ENCODE data around the gene CHGA. TPM values are rescaled to one million over a fixed set of nuclear protein-coding genes. Genes with fewer than 3 reads are reported as not detected.

Gene CHGA
- polyA plus RNA-seq, 3 donors, result 0.08 TPM; not detected in 2

DNA sequence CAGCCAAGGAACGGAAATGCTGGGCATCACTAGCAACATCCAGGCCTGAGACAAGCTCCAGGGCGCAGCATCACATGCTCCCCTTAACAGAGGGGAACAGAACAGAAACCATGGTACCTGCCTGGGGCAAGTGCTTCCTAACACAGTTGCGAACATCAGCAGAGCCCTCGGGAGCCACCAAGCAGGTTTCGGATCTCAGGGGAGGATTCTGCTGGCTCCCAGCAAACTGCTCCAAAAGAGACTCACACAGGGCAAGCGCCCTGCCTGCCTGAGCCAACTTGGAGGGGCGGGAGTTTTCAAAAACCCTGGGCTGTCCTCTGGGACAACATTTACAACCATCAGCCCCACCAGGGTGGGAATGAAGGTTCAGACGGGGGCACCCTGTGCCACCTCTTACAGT lies 19.6 kb downstream of the CHGA start:
- no peak for DNase-seq (ENCODE audit: low read depth in 3 of 3, low spot score in 2 of 3)

DNA sequence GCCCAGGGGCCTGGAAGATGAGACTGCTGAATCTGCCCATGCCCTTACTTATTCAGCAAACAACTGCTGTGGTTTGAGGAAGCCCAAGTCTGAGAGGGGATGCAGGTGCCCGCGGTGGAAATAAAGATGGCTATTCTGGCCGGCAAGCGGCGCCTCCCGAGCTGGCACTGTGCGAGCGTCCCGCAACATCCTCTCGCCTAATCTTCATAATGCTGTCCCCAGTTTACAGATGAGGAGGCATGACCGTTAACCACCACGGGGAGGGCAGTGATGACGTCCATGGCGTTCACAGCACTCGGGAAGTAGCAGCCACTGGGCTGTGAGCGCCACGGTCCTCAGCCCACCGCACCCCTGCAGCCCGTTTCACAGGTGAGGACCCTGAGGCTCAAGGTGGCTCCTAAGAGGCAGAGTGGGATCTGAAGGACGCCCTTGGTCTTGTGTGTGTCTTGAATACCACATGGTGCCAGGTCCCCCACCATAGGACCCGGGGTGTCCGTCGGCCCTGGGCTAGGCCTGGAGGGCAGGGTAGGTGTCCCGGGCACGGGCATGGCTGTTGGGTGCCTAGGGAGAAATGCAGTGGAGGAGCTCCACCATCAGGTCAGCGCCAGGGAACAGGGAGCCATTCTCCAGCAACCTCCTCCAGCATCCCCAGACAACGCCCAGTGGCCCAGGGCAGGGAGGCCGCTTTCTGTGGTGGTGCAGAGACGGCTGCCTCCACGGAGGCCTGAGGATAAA lies 20.2 kb downstream of the CHGA start:
- no peak for DNase-seq (ENCODE audit: low read depth in 3 of 3, low spot score in 2 of 3)

GRCh38 chr14:92943855-92944570 lies 21.1 kb downstream of the CHGA start:
- no peak for DNase-seq (ENCODE audit: low read depth in 3 of 3, low spot score in 2 of 3)

GRCh38 chr14:92944976-92945375 lies 22.0 kb downstream of the CHGA start:
- no peak for DNase-seq (ENCODE audit: low read depth in 3 of 3, low spot score in 2 of 3)

- DNase-seq (ENCODE audit: low read depth in 3 of 3, low spot score in 2 of 3), result no peak
Measured at GRCh38 chr14:92945544-92945943, 22.6 kb downstream of the CHGA start.

DNA sequence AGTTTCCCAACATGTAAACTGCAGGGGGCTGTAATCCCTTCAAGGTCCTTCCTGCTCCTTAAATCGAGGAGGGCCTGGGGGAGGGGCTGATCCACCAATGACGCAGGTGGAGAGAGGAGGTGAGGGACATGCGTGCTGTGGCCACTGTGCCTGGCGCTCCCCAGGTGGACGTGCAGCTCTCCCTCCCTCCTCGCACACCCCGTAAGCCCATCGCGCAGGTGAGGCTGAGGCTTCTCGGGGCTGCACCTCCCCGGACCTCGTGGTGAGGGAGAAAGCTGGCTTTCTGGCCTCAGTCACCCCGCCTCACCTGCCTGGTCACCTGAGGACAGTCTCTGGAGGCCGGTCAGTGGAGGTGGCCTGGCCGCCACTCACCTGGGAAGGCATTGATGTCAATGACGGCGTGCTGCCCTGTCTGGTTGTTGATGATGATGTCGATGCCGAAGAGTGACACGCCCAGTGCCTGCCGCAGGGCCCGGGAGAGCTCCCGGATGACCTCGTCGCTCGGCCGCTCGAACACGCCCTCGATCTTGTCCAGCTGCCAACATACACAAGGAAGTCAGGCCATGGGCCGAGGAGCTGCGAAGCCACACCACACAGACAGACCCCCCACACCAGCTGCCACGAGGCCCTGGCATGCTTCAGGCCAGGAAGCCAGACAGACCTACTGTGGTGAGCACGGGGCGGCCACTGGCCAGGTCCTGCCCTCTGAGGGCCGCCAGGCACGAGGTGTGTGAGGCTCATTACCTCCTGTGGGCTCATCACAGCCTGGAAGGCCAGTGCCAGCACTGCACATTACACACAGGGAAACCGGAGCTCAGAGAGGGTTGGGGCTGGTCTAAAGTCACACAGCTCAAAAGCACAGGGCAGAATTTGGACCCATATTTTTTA lies 23.3 kb downstream of the CHGA start:
- no peak for DNase-seq (ENCODE audit: low read depth in 3 of 3, low spot score in 2 of 3)

GRCh38 chr14:92946847-92947545 lies 24.0 kb downstream of the CHGA start:
- no peak for DNase-seq (ENCODE audit: low read depth in 3 of 3, low spot score in 2 of 3)

DNA sequence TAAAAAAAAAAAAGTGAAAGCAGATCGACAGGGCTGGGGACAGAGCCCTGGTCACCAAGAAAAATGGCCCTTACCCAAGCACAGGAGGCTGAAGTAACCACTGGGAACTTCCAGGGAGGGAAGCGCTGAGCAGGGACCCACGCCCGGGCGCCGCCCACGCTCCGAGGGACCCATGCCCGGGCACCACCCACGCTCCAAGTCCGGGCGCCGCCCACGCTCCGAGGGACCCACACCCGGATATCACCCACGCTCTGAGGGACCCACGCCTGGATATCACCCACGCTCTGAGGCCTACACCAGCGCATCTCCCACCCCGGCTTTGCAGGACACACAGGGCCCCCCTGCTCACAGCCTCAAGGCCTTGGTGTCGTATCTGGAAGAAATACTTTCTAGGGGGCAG lies 25.7 kb downstream of the CHGA start:
- no peak for DNase-seq (ENCODE audit: low read depth in 3 of 3, low spot score in 2 of 3)

DNA sequence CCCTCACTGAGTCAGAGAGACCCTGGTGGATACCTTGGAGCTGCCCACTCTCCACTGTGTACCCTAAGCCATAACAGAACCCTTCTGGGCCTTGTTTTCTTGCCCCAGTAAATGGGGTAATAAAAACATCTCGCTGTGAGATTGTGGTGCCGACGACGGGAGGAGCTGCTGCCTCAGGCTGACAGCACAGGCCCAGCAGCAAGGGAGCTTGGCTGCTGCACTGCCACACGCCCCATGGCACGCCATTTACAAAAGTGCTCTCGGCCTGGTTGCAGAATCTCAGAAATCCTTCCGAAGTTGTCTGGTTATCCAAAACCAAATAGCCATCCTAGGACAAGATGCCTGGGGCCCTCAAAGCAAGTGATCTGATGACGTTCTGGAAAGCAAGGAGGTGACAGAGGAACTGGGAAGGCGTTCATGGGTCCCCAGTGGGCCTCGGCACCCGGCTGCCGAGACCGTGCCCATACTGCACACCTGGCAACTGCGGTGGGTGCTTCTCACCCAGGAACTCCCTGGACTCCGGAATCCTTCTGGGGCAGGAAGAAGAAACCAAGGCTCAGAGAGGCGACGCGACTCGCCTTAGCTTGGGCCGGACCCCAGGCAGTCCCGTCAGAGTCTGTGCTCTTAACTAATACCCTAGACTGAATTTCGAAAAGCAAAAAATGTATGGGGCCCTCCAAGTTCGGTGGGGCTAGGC lies 26.7 kb downstream of the CHGA start:
- no peak for DNase-seq (ENCODE audit: low read depth in 3 of 3, low spot score in 2 of 3)

- no peak for DNase-seq (ENCODE audit: low read depth in 3 of 3, low spot score in 2 of 3)
Measured at GRCh38 chr14:92950193-92950540, 27.2 kb downstream of the CHGA start.

- DNase-seq (ENCODE audit: low read depth in 3 of 3, low spot score in 2 of 3), result no peak
Measured at GRCh38 chr14:92950773-92951172, 27.8 kb downstream of the CHGA start.

DNA sequence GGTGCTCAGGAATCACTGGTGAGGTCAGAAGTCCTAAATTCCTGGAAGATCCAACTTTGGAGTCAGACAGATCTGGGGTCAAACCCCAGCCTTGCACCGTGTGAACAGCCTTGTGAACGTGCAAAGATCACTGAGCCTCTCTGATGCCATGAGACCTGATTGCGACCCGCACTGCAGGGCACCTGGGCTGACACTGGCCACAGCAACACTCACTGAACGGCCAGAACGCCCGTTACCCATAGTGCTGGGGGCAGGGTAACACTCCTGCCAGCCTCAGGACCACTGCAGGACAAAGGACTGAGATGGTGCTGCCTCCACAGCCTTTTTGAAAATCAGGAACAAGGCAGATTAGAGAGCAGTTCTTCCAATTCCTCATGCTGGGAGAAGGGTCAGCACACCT lies 28.3 kb downstream of the CHGA start:
- DNase-seq (ENCODE audit: low read depth in 3 of 3, low spot score in 2 of 3), result no peak

GRCh38 chr14:92951912-92952471 lies 29.0 kb downstream of the CHGA start:
- no peak for DNase-seq (ENCODE audit: low read depth in 3 of 3, low spot score in 2 of 3)

DNA sequence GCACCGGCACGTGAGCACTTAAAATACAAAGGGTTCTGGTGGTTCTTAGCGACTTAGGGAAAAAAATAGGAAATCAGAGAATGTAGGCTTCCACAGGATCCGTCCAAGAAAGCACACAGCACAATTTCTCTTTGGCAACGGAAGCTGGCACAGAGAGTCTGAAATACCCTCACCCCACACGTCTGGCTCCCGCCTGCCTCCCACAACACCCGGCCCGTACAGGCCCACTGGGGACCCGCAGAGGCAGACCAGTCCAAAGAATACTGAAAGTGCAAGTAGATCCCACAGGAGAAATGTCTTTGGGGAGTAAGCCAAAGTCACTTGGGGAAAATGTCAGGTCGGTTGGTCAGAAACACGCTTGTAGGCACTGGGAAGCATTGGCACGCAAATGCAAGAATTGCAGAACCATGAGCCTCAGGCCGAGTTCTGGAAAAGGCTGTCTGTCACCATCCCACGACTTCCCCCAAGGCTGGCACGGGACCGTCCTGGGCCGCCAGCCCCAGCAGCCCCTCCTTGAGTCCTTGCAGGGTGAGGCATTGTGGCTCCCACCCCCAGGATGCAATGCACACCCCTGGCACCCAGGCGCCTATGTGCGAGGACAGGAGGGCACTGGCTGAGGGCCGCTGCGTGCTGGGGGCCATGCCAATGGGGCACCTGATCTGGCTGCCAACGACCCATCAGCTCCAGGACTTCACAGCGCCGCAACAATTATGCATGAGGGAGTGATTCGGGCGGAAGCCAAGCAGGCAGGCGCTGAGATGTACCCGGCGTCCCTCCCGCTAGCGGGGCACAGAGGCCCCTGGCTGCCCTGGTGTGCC lies 29.7 kb downstream of the CHGA start:
- DNase-seq (ENCODE audit: low read depth in 3 of 3, low spot score in 2 of 3), result no peak

- no peak for DNase-seq (ENCODE audit: low read depth in 3 of 3, low spot score in 2 of 3)
Measured at GRCh38 chr14:92953526-92953925, 30.6 kb downstream of the CHGA start.

- no peak for DNase-seq (ENCODE audit: low read depth in 3 of 3, low spot score in 2 of 3)
Measured at GRCh38 chr14:92954933-92955332, 32.0 kb downstream of the CHGA start.

DNA sequence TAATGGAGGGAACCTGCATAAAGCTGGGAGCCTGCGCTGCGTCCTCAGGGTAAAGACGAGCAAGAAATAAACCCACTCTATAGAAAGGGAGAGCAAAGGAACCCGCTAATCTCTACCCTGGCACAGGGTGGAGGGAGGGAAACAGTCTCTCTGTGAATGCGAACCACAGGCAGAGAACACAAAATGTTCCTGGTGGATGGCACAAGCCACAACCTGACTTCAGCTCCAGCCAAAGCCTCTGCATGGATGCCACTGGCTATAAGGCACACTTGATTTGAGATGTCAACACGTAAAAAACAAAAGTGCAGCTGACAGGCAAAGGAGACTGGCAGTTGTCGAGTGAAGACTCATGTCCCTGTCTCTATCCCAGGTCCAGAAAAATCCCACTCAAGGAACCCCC lies 32.4 kb downstream of the CHGA start:
- DNase-seq (ENCODE audit: low read depth in 3 of 3, low spot score in 2 of 3), result no peak

DNA sequence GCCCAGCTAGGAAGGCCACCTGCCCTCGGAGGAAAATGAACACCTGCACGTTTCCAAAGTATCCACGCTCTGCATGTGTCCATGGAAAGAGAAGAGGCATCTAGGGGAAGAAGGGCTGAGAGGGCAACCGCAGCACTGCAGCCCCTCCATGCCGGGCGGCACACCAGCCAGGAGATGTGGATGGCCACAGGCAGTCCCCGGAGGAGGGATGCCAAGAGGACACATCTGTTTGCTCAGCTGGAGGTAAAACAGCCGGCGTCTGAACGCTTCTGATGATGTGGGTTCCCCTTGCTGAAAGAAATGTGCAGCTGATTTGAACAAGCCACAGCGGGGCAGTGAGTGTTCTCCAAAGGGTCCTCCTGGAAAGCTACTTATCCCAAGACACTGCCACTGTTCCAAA lies 34.0 kb downstream of the CHGA start:
- no peak for DNase-seq (ENCODE audit: low read depth in 3 of 3, low spot score in 2 of 3)

All from right renal cortex interstitium (tissue), 3 donors.